Measurements from ENCODE around the gene ARHGEF17.

Gene ARHGEF17

DNA sequence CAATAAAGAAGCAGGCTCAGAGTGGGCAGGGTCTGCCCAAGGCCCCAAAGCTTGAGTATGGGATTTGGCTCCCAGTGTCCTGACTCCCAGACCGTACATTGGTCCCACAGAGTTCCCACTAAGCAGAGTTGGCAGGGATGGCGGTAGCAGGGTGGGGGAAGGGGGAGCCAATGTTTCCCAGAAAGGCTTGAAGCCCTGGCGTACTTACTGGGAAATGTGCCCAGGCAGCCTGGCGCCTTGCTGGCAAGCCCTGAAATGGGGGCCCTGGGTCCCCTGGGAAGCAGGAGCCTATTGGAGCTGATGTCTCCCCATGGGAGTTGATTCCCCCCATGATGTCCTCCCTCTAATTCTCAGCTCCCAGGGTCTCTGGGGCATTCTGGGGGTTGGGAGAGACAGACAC, 9.3 kb downstream of the ARHGEF17 start:
- DNase-seq, result no peak

DNA sequence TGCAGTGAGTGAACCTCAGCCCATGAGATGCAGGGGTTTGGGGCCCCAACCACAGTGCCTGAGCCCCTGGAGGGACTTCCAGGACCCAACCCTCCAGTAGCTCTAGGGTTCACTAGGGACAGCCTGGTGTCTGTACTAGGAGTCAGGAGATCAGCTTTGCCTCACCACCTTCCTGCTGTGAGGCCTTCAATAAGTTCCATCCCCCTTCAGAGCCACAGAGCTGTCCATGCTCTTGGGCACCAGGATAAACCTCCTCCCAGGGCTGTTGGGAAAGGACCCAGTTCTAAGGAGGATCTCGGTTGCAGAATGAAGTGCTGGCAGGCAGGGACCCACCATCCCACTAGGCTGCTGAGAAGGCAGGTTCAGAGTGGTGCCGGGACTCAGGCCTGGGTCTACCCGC, 9.7 kb downstream of the ARHGEF17 start:
- DNase-seq, result no peak

DNA sequence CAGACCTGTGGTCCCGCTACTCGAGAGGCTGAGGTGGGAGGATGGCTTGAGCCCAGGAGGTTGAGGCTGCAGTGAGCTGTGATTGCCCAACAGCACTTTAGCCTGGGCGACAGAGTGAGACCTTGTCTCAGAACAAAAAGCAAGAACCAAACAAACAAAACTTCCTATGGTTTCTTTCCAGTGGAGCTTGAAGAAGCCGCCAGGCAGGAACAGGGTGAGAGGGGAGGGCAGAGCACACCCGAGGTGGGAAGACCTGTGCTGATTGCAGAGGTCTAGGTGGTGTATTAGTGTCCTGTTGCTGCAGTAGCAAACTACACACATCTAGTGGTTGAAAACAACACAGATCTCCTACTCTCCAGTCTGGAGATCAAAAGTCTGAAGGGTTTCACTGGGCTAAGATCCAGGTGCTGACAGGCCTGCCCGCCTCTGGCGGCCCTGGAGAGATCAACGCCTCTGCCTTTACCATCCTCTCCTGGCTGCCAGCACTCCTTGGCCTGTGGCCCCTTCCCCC, 10.5 kb downstream of the ARHGEF17 start:
- DNase-seq, result no peak

DNA sequence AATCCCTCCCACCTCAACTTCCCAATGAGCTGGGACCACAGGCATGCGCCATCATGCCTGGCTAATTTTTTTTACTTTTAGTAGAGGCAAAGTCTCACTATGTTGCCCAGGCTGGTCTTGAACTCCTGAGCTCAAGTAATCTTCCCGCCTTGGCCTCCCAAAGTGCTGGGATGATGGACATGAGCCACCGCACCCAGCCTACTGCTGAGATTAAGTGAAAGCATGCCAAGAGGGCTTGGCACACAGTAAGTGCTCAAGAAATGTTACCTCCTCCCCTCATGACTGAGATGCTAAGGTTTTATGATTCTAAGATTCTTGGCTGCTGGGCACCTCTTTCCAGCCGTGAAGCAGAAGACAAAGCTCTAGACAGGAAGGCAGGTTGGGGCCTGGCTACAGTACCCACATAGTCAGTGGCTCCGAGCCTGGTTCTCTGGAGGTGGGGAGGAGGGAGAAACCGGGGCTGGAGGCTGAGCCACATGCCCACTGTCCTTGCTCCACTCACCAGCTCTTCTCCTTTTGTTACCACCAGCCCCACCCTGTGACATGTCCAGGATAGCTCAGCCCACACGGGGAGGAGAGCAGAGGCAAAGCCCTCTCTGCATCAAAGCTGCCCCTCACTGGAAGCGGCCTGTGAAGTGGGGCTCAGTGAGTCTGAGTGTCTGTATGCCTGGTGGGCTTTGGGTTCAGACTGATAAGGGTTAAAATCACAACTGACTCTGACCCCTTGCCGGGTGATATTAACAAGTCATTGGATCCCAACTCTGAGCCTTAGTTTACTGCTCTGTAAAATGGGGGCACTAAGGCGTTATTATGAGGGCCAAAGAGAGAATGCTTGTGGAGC, 12.9 kb downstream of the ARHGEF17 start:
- no peak for DNase-seq

DNA sequence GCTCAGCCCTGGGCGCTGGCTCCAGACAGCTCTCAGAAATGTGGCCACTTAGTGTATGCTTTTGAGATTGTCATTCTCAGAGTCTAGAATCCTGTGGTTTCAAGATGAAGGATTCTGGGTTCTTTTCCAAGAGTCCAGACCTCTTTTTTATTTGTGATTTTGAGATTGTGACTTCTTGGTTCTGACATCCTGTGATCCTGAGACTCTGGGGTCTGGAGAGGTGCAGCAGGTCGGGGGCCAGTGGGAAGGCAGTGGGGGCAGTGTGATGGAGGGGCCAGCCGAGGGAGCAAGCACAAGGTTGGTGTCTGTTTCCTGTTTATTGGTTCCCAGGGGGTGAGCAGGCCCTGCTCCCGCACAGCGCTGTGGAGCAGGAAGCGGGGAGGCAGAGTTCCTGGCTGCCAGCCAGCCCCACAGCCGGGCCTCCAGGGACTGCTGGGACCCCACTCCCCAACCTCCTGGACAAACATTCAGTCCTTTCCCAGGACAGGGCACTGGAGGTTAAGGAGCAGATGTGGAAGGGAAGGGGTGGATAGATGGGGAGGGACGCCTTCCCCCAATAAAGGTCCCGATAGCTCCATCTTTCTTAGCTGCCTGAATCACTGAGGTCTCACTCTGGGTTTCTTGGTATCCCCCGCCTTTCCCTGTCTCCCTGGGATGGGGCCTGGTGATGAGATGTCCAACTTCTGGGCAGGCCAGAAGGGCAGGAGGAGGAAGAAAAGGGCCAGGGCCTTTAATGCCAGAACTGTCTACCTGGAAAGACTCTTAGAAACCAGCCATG, 13.7 kb downstream of the ARHGEF17 start:
- no peak for DNase-seq

DNA sequence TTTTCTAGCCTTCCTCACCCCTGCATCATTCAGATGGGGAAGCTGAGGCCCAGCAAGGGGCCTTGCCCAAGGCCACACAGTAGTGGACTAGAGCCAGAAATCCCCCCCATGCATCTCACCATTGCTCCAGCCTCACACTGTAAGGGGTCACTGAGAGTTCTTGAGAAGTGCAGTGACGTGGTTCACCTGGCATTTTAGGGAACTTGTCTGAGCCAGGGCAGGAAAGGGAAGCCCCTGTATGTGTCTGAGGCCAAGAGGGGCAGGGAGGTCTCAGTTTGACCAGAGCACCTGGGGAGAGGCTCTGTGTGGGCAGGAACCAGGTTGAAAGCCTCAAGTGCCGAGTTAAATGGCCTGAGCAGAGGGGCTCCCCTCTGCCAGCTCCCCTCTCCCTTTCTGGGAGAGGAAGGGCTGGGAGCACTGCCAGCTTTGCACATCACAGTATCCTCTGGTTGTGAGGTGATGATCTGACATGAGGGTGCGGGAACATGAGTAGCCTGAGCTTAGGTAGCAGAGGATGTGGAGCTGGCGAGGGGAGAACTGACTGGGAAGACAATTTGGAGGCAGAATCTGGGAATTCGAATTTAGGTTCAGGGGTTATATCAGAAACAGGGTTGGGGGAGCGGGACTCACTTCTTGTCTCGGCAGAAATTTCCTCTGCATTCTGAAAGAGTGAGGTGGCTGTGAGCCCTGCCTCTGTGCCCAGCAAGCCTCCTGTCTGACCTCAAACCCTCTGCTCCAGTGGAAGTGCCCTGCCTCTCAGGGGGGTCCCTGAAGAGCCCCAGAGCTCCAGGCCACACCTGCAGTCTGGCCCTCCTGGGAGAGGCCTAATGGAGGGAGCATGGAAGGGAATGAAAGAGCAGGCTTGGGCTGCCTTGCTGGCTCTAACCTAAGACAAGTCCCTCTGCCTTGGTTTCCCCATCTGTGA, 14.6 kb downstream of the ARHGEF17 start:
- no peak for DNase-seq

DNA sequence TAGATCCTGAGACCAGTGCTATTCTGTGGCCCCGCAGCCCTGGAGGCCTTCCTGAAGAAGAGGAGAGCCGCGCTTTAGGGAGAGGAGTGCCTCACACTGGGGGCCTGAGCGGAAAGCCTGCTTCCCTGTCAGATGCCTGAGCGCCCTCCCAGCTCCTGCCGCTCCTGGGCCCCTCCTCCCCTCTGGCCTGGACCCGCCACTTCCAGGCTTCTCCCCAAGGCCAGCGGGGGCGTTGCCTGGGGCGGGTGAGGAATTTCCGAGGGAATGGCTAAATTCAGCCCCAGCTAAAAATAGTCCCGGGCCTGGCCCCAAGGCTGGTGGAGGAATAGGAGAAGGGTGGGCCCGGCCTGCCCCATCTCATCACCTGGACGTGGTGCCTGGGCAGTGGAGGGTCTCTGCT, 15.4 kb downstream of the ARHGEF17 start:
- DNase-seq, result no peak

DNA sequence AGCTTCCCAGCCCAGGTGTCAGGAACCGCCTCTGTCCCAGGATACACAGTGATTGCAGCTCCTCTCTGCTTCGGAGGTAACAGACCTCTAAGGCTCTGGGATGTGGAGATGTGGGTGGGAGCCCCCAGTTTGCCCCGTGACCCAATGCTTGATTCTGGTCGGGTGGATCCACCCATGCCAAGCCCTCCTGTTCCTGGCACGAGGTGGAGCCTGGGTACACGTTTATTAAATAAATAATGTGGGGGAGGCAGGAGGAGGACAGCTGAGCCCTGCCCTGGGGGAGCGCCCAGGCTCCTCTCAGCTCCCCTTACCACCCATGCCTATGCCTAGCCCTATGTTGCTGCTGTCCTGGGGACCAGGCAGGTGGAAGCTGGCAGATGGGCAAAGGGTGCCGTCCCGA, 16.0 kb downstream of the ARHGEF17 start:
- DNase-seq, result no peak

DNA sequence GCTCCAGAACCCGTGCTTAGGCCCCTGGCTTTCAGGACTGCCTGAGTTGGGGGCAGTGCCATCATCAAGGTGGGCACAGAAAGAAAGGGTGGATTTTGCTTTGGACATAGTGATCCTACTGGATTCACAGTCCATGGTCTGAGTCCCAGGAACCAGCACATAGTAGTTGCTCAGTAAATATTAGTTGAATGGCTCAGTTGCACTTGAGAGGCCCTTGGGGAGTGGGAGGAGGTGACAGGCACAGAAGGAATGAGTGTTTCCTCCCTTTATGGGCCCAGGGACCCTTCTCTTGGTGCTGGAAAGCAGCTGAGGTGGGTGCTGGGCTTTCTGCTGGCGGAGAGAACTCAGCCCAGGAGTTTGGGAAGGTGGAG, 16.6 kb downstream of the ARHGEF17 start:
- no peak for DNase-seq

DNA sequence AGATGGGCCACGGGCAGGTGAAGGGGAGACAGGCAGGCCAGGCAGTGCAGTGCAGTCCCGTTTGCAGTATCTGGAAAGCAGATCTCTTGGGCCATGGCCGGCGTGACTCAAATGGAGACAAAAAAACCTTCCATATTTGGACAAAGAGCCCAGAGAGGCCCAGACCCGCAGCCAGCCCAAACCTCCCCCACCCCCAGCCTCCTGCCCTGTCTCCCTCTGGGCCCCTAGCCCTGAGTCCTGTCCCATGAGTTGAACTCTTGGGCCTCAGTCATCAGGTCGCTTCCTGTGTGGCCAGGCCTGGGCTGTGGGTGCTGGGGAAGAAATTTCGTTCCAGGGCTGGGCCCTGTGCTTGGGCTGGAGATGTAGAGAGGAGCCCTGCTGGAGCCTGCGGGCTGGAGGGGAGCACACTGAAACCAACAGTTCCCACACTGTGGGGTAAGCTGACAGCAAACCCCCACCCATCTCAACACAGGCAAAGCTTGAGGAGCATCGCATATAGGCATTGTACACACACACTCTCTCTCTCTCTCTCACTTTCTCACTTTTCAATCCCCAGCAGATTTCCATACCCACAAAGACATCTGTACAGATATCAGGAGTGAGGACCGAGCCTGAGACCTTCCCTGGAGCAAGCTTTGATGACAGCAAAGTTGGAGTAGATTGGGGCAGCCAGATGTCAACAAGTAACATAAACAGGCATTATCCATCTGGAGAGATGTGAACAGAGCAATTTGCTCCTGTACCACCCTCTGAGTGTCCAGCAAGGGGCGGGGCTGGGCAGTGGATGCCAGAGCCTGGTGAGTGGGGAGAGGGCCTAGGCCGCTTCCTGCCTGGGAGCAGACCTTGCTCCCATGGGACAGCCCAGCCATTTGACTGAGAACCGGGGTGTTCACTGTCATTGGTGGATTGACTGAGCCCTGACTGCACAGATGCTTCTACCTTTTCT, 17.2 kb downstream of the ARHGEF17 start:
- DNase-seq, result no peak

DNA sequence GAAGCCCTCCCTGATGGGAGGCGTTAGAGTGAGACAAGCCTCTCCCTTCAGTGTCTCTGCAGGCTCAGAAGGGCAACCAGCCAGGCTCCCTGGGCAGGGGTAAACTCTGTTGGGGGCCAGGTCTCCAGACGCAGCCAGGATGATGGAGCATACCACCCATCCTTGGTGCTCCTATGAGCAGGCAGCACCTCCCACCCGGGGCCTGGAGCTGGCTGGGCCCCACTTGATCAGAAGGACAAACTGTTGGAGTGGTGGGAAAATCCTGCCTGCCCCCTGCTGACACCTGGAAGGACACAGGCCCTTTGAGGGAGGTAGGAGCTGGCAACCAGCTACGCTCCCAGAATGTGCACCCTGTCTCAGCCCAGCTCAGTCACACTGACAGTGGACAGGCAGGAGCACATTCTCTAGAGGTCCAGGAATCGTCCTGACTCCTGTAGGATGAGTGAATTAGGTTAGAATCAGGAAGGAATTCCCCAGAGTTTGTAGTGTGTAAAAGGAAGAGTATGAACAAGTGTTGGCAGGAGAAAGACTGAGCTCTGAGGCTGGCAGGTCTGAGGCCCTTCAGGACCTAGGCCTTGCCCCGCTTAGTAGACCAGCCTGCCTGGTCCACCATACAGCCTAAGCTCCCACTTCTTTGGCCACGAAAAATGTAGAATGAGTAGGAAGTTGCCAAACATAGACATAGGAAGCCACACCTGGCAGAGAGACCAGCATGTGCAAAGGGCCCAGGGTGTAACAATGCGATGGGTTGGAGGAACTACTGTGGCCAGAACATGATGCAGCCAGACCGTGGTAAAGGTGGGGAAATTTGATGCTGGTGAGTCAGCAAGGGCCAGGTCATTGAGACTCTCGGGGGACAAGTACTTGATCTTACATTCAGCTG, 19.1 kb downstream of the ARHGEF17 start:
- no peak for DNase-seq

DNA sequence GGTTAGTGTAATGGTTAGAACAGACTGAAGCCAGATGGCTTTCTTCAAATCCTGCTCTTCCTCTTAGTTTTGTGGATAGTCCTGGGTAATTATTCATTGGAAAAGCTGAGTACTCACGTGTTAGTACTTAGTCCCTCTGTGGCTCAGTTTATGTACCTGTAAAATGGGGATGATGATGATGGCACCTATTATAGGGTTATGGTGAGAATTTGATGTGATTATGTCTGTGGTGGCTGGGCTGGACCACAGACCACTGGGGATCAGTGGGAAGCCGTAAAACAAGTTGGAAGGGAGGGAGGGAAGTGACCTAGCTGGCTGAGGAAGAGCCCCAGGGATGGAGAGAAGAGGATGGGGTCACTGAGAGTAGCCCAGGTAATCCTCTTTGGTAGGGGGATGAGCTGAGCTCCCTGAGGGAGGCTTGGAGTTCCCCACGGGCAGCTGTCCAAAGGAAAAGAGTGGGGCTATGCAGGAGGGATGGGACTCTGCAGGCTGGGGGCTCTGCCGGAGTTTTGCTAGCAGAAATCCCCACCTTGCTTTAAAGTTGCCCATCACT, 19.8 kb downstream of the ARHGEF17 start:
- DNase-seq, result no peak

DNA sequence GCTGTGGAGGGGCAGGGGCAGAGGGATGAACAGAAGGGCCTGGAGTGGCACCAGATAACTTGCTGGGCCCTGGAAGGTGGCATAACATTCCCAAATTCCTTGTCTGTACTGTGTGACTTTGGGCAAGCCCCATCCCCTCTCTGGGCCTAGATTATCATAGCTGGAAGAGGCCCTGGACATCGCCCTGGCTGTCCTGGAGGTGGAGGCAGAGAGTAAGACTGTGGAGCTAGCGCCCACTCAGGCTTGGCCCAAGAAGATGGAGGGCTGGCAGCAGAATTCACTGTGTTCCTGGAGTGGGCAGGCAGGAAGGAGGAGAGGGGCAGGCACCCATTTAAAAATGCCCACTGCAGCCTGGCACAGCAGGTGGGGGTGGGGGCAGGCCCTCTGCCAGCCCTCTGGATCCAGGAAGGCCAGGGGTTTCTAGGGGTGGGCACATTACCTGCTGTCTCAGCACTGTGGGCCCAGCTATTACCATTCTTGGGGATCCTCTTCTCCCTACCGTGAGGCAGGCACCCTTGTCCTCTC, 22.6 kb downstream of the ARHGEF17 start:
- no peak for DNase-seq

DNA sequence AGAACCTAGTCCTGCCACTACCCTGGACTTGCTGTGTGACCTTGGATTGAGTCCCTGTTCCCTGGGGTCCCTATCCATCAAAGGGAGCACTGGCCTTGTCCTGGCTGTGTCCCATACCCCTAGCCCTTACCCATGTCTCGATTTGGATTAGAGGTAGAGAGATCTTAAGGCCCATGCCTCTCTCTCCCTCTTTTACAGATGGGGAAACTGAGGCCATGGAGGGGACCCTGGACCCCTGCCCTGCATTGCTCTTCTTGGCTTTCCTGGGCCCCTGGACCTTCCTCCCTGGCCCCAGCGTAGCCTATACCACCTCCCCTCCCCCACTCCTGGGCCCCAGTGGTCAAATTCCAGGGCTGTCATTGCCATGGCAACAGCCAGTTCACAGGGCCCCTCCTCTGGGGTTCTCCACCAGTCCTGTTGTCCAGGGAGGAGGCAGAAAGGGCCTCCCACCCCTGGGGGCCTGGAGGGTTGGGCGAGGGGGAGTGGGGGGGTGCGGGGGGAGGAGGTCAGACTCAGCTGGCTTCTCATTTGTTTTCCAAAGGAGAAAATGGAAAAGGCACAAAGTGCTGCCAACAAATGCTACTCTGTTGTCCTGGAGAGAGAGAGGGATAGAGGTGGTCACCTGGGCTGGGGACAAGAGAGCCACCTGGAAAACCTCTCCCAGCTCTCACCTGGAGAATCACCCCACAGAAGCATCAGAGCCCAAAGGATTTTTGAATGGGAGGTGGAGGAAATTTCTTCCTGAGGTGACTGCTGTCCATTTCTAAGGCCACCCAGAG, 23.3 kb downstream of the ARHGEF17 start:
- no peak for DNase-seq

DNA sequence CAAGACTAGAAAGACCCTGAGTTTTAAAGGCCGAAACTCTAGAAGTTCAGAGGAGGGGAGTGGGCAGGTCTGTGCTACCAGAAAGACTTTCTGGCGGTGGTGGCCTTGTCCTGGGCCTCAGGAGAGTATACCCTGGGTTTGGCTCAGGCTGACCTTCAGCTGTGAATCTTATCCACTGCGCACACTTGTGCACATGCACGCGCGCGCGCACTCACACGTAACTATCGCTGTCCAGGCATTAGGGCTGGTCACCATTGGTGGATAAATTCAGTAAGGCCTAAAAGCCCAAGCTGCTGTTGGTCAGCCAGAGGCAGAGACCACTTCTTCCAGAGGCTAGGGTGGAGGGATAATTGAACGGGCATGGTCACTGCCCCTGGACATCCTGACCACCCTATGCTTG, 25.1 kb downstream of the ARHGEF17 start:
- no peak for DNase-seq

DNA sequence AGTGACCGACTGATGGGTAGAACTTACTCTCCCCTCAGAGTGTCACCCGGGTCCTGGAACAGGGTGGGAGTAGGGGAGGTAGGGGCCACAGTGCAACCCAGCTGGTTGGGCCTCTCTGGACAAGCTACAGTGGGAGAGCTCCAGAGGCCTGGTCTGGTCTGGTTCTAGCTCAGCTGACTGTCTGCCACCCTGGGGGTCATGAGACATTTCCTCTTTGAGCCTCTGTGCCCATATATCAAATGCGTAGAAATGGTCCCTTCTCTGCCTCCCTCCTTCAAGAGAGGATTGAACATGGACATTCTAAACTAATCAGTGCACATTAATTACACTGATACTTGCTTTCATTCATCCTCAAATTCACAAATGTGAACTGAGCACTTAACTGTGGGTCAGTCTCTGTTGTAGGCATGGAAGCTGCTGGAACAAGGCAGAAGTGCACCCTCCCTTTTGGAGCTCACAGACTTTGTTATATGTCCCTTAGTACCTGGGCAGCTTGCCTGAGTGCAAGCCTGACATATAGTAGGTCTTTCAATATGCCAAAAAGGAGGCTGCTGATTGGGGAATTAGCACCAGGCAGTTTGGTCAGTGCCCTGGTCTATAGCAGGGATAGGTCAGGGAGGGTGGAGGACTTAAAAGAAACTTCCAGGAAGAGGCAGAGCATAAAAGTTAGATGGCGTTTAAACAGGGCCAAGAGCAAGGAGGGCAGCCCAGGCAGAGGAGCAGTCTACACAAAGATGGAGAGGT, 25.7 kb downstream of the ARHGEF17 start:
- no peak for DNase-seq

DNA sequence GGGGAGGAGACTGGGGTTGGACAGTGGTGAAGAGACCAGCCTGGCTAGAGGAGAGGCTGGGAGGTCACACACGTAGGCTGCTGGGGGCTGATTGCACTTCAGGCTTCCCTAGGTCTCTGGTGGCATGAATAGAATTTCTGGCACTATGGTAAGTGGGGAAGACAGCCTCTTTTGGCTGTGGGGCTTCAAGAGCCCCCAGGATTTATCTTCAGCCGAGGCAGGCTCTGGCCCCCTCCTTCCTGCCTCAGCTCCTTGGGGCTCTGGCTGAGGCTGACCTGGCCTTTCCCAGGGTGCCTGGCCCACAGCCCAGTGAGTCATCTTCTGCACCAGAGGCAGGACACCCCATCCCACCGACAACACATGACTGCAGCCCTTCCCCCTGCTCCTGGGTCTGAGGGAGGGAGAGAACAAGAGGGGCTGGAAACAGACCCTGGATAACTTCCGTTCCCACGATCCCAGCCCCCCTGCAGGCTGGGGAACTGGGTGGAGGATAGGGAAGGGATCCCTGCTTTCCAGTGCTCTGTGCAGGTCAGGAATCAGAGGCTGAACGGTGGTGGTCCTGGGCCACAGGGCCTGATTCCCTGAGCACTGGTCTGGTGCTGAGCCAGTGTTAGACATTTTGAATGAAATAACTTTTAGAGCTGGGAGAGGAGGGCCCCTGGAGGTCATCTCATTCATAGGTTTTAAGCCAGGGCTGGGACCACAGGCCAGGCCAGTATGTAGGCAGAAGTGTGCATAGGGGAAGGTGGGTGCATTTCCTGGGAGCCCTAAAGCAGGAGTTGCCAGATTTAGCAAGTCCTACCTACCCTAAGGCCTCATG, 26.5 kb downstream of the ARHGEF17 start:
- DNase-seq, result no peak

All from stimulated activated CD4-positive, alpha-beta T cell treated with anti-CD3 and anti-CD28 coated beads, Interleukin-12 subunit alpha, Interleukin-12 subunit beta, amount 100 ng/mL, for 4 hours (primary cell).